IMR-90 (cell line): ENCODE data around the gene GTSE1. TPM values are rescaled to one million over a fixed set of nuclear protein-coding genes. Genes with fewer than 3 reads are reported as not detected.

Source experiments
- ATAC-seq: fragments of 200-7000 bp; cut with Tn5 transposase; 2 replicates; pipeline ENCODE4 v1.9.1; 2020; ENCODE audit warnings: low read depth, mild to moderate bottlenecking, moderate library complexity
- BruUV-seq: library from RNA; stranded (reverse); fragments of 400-500 nt; replicated peaks from 2 replicates; lab custom pipeline; 2021; lab: Mats Ljungman, UMichigan
- CTCF ChIA-PET: fragments of 300-600 bp; formaldehyde crosslinking; extraction: SDS; loops from one replicate; lab custom pipeline; 2021; ENCODE audit warnings: antibody characterized with exemption; lab: Yijun Ruan, JAX
- POLR2A ChIA-PET: fragments of 300-600 bp; sonication (Branson Sonifier 250); formaldehyde crosslinking; loops from one replicate; lab custom pipeline; 2022; ENCODE audit warnings: antibody characterized with exemption; ENCODE audit not compliant: unreplicated experiment; lab: Charles Lee
- DNase-seq: peaks from one replicate; pipeline ENCODE4 v3.0.0; 2013
- H2AFZ ChIP-seq: replicated peaks from 2 replicates; pipeline ENCODE3; 2013; ENCODE audit warnings: low read length, mild to moderate bottlenecking; ENCODE audit not compliant: poor library complexity
- H2AK5ac ChIP-seq: 2 replicates; pipeline ENCODE4 v1.6.1; 2013; ENCODE audit warnings: low read depth, low read length, inconsistent platforms
- H2AK9ac ChIP-seq: replicated peaks from 2 replicates; pipeline ENCODE3; 2013; ENCODE audit warnings: mild to moderate bottlenecking, low read depth, low read length, moderate library complexity; ENCODE audit not compliant: poor library complexity
- H2BK120ac ChIP-seq: 2 replicates; pipeline ENCODE4 v1.6.1; 2013; ENCODE audit warnings: low read depth, low read length, inconsistent platforms
- H2BK15ac ChIP-seq: 3 replicates; pipeline ENCODE4 v1.6.1; 2013; ENCODE audit warnings: low read depth, low read length, inconsistent platforms
- H2BK20ac ChIP-seq: 2 replicates; pipeline ENCODE4 v1.6.1; 2013; ENCODE audit warnings: low read depth, mild to moderate bottlenecking, inconsistent platforms, low read length, moderate library complexity
- H2BK5ac ChIP-seq: 2 replicates; pipeline ENCODE4 v1.6.1; 2013; ENCODE audit warnings: mild to moderate bottlenecking, low read depth, low read length, inconsistent platforms; ENCODE audit not compliant: poor library complexity, severe bottlenecking
- H3K14ac ChIP-seq: replicated peaks from 2 replicates; pipeline ENCODE4 v1.6.1; 2013; ENCODE audit warnings: low read depth, low read length, inconsistent platforms
- H3K18ac ChIP-seq: 2 replicates; pipeline ENCODE4 v1.6.1; 2013; ENCODE audit warnings: low read depth, low read length, control low read depth
- H3K23ac ChIP-seq: 2 replicates; pipeline ENCODE4 v1.6.1; 2013; ENCODE audit warnings: low read depth, low read length, inconsistent platforms
- H3K27ac ChIP-seq: 2 replicates; pipeline ENCODE4 v1.5.1; 2013; ENCODE audit warnings: mild to moderate bottlenecking, control low read depth, low read length; ENCODE audit not compliant: insufficient read depth
- H3K27me3 ChIP-seq: 2 replicates; pipeline ENCODE4 v1.6.1; 2013; ENCODE audit warnings: low read length; ENCODE audit not compliant: control insufficient read depth, insufficient read depth
- H3K36me3 ChIP-seq: 2 replicates; pipeline ENCODE4 v1.6.1; 2013; ENCODE audit warnings: low read length, mixed read lengths; ENCODE audit not compliant: control insufficient read depth, insufficient read depth
- H3K4ac ChIP-seq: 2 replicates; pipeline ENCODE4 v1.6.1; 2013; ENCODE audit warnings: low read depth, low read length, inconsistent platforms
- H3K4me1 ChIP-seq: 2 replicates; pipeline ENCODE4 v1.6.1; 2013; ENCODE audit warnings: low read length, mixed read lengths; ENCODE audit not compliant: control insufficient read depth, insufficient read depth
- H3K4me2 ChIP-seq: 2 replicates; pipeline ENCODE4 v1.6.1; 2013; ENCODE audit warnings: low read depth, mild to moderate bottlenecking, control low read depth, low read length, moderate library complexity
- H3K4me3 ChIP-seq: 2 replicates; pipeline ENCODE4 v1.5.1; 2013; ENCODE audit warnings: low read depth, mild to moderate bottlenecking, control low read depth, low read length, moderate library complexity; ENCODE audit not compliant: insufficient read depth
- H3K56ac ChIP-seq: 2 replicates; pipeline ENCODE4 v1.6.1; 2013; ENCODE audit warnings: low read length, inconsistent platforms; ENCODE audit not compliant: insufficient read depth; ENCODE audit errors: extremely low read depth
- H3K79me1 ChIP-seq, 2 experiments: 2 replicates each; pipeline ENCODE4 v1.6.1; 2013; ENCODE audit warnings: low read length in 2 of 2, inconsistent platforms in 1 of 2, low read depth in 1 of 2
- H3K9ac ChIP-seq: 2 replicates; pipeline ENCODE4 v1.6.1; 2013; ENCODE audit warnings: low read depth, low read length, control low read depth
- H3K9me1 ChIP-seq: 2 replicates; pipeline ENCODE4 v1.6.1; 2013; ENCODE audit warnings: low read length, inconsistent platforms; ENCODE audit not compliant: insufficient read depth
- H3K9me3 ChIP-seq: 2 replicates; pipeline ENCODE4 v1.6.1; 2013; ENCODE audit warnings: low read length; ENCODE audit not compliant: control insufficient read depth, insufficient read depth
- H4K20me1 ChIP-seq: 2 replicates; pipeline ENCODE4 v1.6.1; 2013; ENCODE audit warnings: low read length, inconsistent platforms; ENCODE audit not compliant: insufficient read depth
- H4K5ac ChIP-seq: 2 replicates; pipeline ENCODE4 v1.6.1; 2013; ENCODE audit warnings: mild to moderate bottlenecking, low read depth, low read length, control low read depth
- H4K8ac ChIP-seq, 2 experiments: 2 replicates each; pipeline ENCODE4 v1.6.1; 2013; ENCODE audit warnings: low read depth in 2 of 2, low read length in 2 of 2, control low read depth in 1 of 2, inconsistent platforms in 1 of 2
- H4K91ac ChIP-seq: 2 replicates; pipeline ENCODE4 v1.6.1; 2013; ENCODE audit warnings: low read depth, low read length, inconsistent platforms; ENCODE audit not compliant: insufficient read depth
- CHD1 ChIP-seq: IDR thresholded peaks from 2 replicates; pipeline ENCODE4 v1.6.1; 2012; ENCODE audit warnings: low read depth, low read length, improper control_type of control experiment
- MAFK ChIP-seq: IDR thresholded peaks from 2 replicates; pipeline ENCODE4 v1.6.1; 2012; ENCODE audit warnings: low read depth, low read length, improper control_type of control experiment
- MAZ ChIP-seq: IDR thresholded peaks from 2 replicates; pipeline ENCODE4 v1.6.1; 2012; ENCODE audit warnings: low read depth, mild to moderate bottlenecking, low read length, improper control_type of control experiment, moderate library complexity, borderline replicate concordance
- MXI1 ChIP-seq: IDR thresholded peaks from 2 replicates; pipeline ENCODE4 v1.6.1; 2012; ENCODE audit warnings: low read depth, mild to moderate bottlenecking, low read length, moderate library complexity, borderline replicate concordance
- RCOR1 ChIP-seq: IDR thresholded peaks from 2 replicates; pipeline ENCODE4 v1.6.1; 2012; ENCODE audit warnings: mild to moderate bottlenecking, low read length, improper control_type of control experiment; ENCODE audit not compliant: insufficient replicate concordance
- SMC3 ChIP-seq: fragments of 150-350 bp; IDR thresholded peaks from 2 replicates; pipeline ENCODE4 v1.6.1; 2016; ENCODE audit warnings: low read depth, mild to moderate bottlenecking, antibody characterized with exemption, low read length, moderate library complexity
- whole genome bisulfite sequencing, 2 experiments: methylation state at CpG; one replicate each; pipeline versions ENCODE4 v1.1.5 to v1.1.7; 2013; ENCODE audit warnings: missing lambda C conversion rate in 2 of 2; ENCODE audit not compliant: insufficient read length in 1 of 2; ENCODE audit errors: extremely low coverage in 2 of 2; 5-methylcytosine and 5-hydroxymethylcytosine counted together
- dilution Hi-C: fragments of 300-500 bp; cut with HindIII; formaldehyde crosslinking; loops from one replicate; pipeline ENCODE4 v1.14.3; 2018; ENCODE audit warnings: low sequenced_read_pairs; ENCODE audit not compliant: unreplicated experiment
- in situ Hi-C: fragments of 300-500 bp; cut with MboI; formaldehyde crosslinking; loops from 3 replicates; pipeline ENCODE4 v1.14.3; 2019; ENCODE audit warnings: low sequenced_read_pairs, inconsistent platforms, mixed read lengths
- intact Hi-C: fragments of 100-400 bp; cut with micrococcal nuclease; formaldehyde crosslinking; loops from 2 replicates; pipeline ENCODE4 v1.10.0; 2022
- polyA plus RNA-seq, 3 experiments: library from polyadenylated mRNA; depleted of rRNA; stranded (reverse); fragments of >200 nt; gene quantifications; 2 replicates each; pipeline ENCODE4 v1.2.3, GENCODE V29; 2012; ENCODE audit warnings: low replicate concordance in 1 of 3
- total RNA-seq: library from RNA; depleted of rRNA; stranded (reverse); fragments of >200 nt; gene quantifications from 2 replicates; pipeline ENCODE4 v1.2.3, GENCODE V29; 2012
- TF ChIP-seq, protein P1 (sequence below): conservative IDR thresholded peaks from 2 replicates; pipeline ENCODE4 v1.5.1; 2012; ENCODE audit warnings: mild to moderate bottlenecking, low read depth, low read length, improper control_type of control experiment
- TF ChIP-seq, protein P2 (sequence below): fragments of 150-350 bp; IDR thresholded peaks from 2 replicates; pipeline ENCODE4 v1.6.1; 2016; ENCODE audit warnings: low read depth, mild to moderate bottlenecking, low read length, moderate library complexity, borderline replicate concordance
- TF ChIP-seq, protein P3 (sequence below): fragments of 150-350 bp; IDR thresholded peaks from 2 replicates; pipeline ENCODE4 v1.6.1; 2017; ENCODE audit warnings: mild to moderate bottlenecking, antibody characterized with exemption, low read length, low read depth

Gene GTSE1
- total and polyA plus RNA-seq, 2 of the 4 experiments (the other 2 are of a cell fraction), result 5.9 to 17.1 TPM

DNA sequence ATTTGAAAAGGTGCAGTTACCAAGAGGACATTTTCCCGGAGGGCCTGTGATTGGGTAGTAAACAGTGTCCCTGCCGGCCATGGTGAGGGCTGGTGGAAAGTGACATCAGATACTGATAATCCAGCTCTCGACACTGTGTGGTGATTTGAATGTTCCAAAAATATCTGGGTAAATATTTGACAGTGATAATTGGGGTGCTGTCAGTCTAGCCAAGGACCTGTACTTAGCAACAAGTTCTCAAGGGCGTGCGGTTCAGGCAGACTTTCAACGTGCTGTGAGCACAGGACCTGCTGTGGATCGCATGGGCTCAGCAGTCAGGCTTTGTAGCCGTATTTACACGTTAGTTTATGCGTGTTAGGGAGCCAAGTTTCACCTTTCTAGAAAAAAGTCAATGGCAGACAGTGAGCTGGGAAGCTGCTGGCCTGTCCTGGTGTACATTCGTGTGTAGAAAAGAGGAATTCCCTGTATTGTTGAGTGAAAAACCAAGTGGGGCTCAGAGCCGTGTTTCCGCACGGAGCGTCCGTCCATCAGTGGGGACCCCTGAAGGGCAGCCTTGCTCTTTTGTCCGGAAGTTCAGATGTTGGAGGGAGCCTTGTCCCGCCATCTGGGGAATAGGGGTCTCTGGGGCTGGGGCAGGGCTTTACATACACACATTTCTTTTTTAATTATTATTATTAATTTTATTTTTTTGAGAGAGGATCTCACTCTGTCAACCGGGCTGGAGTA, 50.2 kb downstream of the GTSE1 start:
- CTCF ChIA-PET, result no interaction called here
- no peak overlapping the region for H3K4ac ChIP-seq
- peaks cover 13 to 28% of the 10 kb centered on the region in 2 experiments for H3K79me1 ChIP-seq
- H2BK5ac ChIP-seq, result no peak overlapping the region
- no peak overlapping the region for H3K18ac ChIP-seq
- no peaks in the 10 kb centered on the region for H3K9me3 ChIP-seq
- no peak overlapping the region for H2BK15ac ChIP-seq
- no peak overlapping the region for H4K5ac ChIP-seq
- no peak overlapping the region for H4K8ac ChIP-seq
- no peak overlapping the region for H4K91ac ChIP-seq
- in situ Hi-C loops, result loop anchor here (5.0 kb wide), 1 partner anchor 50 kb away; no protein-coding TSS in a partner anchor
- H3K4me1 ChIP-seq, result no peaks in the 10 kb centered on the region
- no peak overlapping the region for H3K4me2 ChIP-seq
- no TSS peak for BruUV-seq
- no peak overlapping the region for H2AFZ ChIP-seq
- H3K27me3 ChIP-seq, result no peaks in the 10 kb centered on the region
- no peak overlapping the region for H3K4me3 ChIP-seq
- no peak overlapping the region for H3K14ac ChIP-seq
- DNase-seq, result no peak
- dilution Hi-C loops, result no loop called here
- no peak for ATAC-seq
- H3K36me3 ChIP-seq, result peaks cover 82% of the 10 kb centered on the region
- H3K56ac ChIP-seq, result no peak overlapping the region
- 94% methylated on average over 7 of the region's 19 CpGs; no CpG with 5 or more reads in 1 of the 2 experiments for WGBS, 2 experiments
- H3K27ac ChIP-seq, result no peak overlapping the region
- peaks cover 8% of the 10 kb centered on the region for H4K20me1 ChIP-seq
- H3K9ac ChIP-seq, result no peak overlapping the region
- no peak overlapping the region for H2BK20ac ChIP-seq
- no peak overlapping the region for H2AK5ac ChIP-seq
- intact Hi-C loops, result no loop called here
- no peak overlapping the region for H3K23ac ChIP-seq
- POLR2A ChIA-PET, result no interaction called here
- H2BK120ac ChIP-seq, result no peak overlapping the region
- H2AK9ac ChIP-seq, result no peak overlapping the region
- no peaks in the 10 kb centered on the region for H3K9me1 ChIP-seq
- TF ChIP-seq, protein P1, sequence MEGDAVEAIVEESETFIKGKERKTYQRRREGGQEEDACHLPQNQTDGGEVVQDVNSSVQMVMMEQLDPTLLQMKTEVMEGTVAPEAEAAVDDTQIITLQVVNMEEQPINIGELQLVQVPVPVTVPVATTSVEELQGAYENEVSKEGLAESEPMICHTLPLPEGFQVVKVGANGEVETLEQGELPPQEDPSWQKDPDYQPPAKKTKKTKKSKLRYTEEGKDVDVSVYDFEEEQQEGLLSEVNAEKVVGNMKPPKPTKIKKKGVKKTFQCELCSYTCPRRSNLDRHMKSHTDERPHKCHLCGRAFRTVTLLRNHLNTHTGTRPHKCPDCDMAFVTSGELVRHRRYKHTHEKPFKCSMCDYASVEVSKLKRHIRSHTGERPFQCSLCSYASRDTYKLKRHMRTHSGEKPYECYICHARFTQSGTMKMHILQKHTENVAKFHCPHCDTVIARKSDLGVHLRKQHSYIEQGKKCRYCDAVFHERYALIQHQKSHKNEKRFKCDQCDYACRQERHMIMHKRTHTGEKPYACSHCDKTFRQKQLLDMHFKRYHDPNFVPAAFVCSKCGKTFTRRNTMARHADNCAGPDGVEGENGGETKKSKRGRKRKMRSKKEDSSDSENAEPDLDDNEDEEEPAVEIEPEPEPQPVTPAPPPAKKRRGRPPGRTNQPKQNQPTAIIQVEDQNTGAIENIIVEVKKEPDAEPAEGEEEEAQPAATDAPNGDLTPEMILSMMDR, result no peak
- no peak for TF ChIP-seq SMC3
- TF ChIP-seq CHD1, result no peak
- TF ChIP-seq, protein P2, sequence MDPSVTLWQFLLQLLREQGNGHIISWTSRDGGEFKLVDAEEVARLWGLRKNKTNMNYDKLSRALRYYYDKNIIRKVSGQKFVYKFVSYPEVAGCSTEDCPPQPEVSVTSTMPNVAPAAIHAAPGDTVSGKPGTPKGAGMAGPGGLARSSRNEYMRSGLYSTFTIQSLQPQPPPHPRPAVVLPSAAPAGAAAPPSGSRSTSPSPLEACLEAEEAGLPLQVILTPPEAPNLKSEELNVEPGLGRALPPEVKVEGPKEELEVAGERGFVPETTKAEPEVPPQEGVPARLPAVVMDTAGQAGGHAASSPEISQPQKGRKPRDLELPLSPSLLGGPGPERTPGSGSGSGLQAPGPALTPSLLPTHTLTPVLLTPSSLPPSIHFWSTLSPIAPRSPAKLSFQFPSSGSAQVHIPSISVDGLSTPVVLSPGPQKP, result no peak
- no peak for TF ChIP-seq RCOR1
- TF ChIP-seq MAFK, result no peak
- TF ChIP-seq MXI1, result no peak
- TF ChIP-seq, protein P3, sequence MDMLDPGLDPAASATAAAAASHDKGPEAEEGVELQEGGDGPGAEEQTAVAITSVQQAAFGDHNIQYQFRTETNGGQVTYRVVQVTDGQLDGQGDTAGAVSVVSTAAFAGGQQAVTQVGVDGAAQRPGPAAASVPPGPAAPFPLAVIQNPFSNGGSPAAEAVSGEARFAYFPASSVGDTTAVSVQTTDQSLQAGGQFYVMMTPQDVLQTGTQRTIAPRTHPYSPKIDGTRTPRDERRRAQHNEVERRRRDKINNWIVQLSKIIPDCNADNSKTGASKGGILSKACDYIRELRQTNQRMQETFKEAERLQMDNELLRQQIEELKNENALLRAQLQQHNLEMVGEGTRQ, result no peak
- TF ChIP-seq MAZ, result no peak
